ENCODE data around the gene ADAM12.
"Not testable (repeated sequence)": the region's sequence is repeated elsewhere in the genome, so short reads cannot be mapped to it uniquely, and the experiment has no call there.

The ADAM12 gene

GRCh38 chr10:126175641-126176262 is 212.5 kb downstream of the ADAM12 start:
- DNase-seq (ENCODE audit: low read depth) = no peak

DNA sequence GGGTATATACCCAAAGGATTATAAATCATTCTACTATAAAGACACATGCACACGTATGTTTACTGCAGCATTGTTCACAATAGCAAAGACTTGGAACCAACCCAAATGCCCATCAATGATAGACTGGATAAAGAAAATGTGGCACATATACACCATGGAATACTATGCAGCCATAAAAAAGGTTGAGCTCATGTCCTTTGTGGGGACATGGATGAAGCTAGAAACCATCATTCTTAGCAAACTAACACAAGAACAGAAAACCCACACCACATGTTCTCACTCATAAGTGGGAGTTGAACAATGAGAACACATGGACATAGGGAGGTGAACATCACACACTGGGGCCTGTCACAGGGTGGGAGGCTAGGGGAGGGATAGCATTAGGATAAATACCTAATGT is 215.5 kb downstream of the ADAM12 start:
- DNase-seq (ENCODE audit: low read depth) = not testable (repeated sequence)

- no peak for DNase-seq (ENCODE audit: low read depth)
Measured at GRCh38 chr10:126171555-126171954, 216.7 kb downstream of the ADAM12 start.

GRCh38 chr10:126170776-126171175 is 217.5 kb downstream of the ADAM12 start:
- no peak for DNase-seq (ENCODE audit: low read depth)

DNA sequence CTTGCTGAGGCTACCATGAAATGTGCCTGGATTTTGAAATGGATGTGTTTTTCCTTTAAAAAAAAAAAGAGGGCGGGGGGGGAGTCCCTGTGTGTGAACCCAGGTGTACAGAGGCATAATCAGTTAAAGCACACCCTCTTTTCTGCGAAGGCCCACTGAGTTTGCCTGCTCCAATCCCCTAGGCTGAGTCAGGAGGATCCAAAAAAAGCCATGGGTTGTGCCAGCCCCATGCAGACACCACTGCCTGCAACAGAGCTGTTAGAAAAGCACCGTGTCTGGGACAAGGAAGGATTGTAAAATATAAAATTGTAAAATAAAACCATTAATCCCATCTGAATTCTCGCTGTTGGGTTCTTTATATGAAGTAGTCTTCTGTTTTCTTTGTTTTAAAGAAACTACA is 217.9 kb downstream of the ADAM12 start:
- DNase-seq (ENCODE audit: low read depth) = no peak

DNA sequence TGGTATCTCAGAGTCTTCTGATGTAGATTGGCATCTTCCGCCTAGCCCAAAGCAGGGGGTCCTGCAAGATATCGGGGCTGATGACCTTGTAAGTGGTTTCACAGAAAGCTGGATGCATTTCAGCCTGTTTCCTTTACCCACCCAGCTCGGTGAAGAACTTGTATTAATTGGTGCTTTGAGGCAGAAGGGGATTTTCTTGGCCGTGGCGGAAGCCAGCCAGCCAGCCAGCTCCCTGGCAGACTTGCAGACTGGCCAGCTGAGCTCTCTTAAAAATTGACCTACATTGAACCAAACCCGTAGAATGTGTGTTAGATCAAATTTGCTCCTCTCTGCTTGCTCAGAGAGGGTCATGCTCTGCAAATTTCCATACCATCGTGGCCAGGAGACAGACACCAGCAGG is 218.4 kb downstream of the ADAM12 start:
- DNase-seq (ENCODE audit: low read depth) = no peak

DNA sequence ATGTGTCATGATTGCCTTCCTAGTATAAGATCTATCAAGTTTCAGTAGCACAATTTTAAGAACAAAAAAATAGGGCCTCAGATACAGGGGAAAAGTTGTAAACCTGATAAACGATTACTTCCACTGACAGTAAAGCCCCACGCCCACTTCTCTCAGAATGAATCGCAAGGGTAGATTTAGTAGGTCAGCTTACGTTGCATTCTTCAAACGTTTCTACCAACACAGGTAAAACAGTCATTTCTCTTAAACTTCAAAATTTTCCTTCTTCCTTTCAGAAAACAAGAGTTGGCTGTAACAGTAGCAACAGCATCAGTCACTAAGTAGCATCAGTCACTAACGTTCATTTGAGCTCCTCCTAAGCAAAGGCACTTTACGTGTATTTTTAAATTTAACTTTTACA is 221.5 kb downstream of the ADAM12 start:
- no peak for DNase-seq (ENCODE audit: low read depth)

DNA sequence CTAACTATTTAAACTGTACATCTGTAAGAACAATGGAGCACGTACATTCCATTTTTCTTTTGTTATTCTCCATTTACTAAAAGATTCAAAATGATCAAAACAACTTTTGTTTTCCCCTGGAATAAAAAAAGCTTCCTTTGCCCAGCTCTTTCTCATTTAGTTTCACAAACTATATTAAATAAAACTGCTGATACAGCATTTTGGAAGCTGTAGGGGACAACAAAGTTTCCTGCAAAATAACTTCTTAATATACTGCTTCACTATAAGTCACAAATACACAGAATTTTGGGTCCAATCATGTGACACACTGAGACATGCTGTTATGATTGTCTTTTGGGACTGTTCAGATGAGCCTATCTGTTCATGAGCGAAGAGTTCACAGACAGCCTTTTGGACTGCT is 222.4 kb downstream of the ADAM12 start:
- no peak for DNase-seq (ENCODE audit: low read depth)

DNA sequence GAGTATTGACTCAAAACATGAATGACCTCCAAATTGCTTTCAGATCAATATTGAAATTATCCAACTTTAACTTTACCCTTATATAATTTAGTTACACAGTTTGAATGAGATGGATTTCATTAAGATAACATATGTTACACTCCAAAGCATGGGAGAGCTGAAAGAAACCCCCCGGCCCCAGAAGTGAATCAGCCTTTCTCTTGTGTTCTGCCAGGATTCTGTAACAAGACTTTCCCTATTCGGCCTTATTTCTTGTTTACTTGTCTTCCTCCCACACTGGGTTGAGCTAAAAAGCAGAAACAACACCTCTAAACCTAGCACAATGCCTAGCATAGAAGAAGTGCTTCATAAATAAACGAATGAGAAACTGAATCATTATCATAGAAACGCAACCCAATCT is 224.8 kb downstream of the ADAM12 start:
- DNase-seq (ENCODE audit: low read depth) = no peak

DNA sequence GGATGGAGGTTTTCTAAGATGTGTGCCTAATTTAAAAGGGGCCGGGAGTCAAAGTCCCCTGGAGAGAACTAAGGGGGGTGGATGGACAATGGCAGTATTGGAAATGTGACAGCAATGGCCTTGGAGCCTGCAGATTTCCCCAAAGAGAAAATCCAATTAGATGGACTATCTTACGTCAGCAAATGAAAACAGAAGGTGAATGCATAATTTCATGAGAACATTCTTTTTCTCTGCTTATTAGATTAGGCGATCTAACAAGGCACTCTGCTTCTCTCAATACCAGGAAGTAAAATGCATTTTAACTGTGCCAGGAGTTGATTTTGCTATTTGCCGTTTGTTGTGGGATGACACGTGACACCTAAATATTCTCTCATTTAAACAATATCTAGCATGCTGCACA is 226.6 kb downstream of the ADAM12 start:
- DNase-seq (ENCODE audit: low read depth) = no peak

DNA sequence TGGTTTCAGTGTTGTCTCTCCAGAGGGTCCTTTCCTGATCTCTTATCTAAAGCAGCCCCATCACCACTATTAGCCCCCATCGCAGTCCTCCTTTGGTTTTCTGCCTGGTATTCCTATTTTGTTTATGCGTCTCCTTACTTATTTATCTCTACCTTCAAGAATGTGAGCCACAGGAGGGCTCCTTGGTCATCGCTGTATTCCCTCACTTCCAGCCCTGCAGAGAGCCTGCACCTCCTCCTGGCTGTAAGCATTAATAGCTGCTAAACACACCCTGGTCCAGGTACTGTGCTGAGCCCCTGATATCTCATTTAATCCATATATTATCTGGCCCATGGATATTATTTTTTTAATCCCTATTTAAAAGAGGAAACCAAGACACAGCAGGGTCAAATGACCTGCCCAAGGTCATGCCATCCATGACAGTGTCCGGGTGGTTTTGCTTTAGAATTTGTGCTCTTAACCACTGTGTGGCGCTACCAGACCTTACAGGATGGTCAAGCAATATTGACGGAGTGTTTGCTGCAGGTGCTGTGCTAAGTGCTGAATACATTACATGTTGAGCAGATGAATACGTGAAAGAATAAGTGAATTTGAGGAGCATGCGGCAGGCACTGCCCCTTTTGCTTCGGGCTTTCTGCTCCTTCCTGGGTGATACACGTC is 227.2 kb downstream of the ADAM12 start:
- no peak for DNase-seq (ENCODE audit: low read depth)

GRCh38 chr10:126160571-126160970 is 227.7 kb downstream of the ADAM12 start:
- DNase-seq (ENCODE audit: low read depth) = no peak

DNA sequence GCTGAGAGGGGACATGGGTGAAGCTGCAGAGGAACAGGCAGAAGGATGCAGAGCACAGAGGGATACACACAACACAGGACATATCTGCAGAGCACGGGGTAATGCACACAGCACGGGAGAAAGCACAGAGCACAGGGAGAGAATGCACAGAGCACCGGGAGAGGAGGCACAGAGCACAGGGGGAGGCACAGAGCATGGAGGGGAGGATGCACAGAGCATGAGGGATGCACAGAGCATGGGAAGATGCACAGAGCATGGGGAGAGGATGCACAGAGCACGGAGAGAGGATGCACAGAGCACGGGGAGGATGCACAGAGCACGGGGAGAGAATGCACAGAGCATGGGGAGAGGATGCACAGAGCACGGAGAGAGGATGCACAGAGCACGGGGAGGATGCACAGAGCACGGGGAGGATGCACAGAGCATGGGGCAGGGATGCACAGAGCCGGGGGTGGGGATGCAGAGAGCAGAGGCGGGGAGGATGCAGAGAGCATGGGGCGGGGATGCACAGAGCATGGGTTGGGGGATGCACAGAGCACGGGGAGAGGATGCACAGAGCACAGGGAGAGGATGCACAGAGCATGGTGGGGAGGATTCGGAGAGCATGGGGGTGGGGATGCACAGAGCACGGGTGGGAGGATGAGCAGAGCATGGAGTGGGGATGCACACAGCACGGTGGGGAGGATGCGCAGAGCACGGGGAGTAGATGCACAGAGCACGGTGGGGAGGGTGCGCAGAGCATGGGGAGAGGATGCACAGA is 230.0 kb downstream of the ADAM12 start:
- DNase-seq (ENCODE audit: low read depth) = no peak

DNA sequence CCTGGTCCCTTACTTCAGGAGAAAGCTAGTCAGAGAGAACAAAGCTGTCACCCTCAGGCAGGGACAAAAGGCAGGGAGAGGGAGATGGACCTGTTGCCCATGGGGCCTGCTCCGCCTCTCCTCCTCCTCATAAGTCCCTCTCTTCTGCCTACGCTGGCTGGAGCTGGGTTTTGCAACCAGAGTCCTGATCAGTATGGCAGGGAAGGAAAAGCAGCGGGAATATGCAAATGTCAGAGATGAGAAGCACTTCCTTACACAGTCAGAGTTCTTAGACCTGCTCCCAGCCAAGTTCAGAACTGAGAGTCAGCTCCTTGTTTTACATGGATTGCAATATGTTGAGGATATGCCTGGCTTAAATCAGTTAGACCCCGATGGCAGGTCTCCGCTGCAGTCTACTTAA is 231.1 kb downstream of the ADAM12 start:
- DNase-seq (ENCODE audit: low read depth) = no peak

DNA sequence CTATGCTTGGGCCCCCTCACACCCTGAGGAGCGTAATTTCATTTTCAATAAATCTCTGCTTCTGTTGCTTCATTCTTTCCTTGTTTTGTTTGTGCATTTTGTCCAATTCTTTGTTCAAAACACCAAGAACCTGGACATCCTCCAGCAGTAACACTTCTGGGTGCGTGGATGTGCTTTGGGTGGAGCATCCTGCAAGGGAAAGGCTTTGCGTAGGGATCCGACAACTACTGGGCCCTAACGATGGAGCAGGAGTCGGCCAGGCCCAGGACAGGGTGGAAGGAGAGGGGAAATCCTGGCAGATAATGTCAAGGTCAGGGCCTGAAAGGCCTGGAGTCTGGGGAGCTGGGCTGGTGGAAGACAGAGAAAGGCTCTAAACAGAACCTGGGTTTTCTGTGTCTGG is 231.8 kb downstream of the ADAM12 start:
- no peak for DNase-seq (ENCODE audit: low read depth)

DNA sequence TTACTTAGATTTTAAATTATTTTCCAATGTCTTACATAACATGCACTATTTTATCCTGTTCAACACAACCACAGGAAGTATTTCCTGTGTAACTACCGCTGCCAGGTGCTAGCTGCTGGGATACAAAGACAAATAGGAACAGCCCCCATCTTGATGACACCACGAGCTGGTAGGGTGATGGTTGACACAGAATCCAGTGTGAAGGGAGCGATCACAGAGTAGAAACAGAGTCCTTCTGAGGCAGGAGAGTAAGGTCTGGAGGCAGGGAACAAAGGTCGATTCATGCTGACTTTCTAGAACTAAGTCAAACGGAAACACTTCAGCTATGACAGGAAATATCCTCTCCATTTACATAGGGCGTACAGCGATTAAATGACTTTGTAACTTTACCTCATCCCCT is 232.3 kb downstream of the ADAM12 start:
- no peak for DNase-seq (ENCODE audit: low read depth)

- DNase-seq (ENCODE audit: low read depth) = no peak
Measured at GRCh38 chr10:126155528-126155927, 232.7 kb downstream of the ADAM12 start.

DNA sequence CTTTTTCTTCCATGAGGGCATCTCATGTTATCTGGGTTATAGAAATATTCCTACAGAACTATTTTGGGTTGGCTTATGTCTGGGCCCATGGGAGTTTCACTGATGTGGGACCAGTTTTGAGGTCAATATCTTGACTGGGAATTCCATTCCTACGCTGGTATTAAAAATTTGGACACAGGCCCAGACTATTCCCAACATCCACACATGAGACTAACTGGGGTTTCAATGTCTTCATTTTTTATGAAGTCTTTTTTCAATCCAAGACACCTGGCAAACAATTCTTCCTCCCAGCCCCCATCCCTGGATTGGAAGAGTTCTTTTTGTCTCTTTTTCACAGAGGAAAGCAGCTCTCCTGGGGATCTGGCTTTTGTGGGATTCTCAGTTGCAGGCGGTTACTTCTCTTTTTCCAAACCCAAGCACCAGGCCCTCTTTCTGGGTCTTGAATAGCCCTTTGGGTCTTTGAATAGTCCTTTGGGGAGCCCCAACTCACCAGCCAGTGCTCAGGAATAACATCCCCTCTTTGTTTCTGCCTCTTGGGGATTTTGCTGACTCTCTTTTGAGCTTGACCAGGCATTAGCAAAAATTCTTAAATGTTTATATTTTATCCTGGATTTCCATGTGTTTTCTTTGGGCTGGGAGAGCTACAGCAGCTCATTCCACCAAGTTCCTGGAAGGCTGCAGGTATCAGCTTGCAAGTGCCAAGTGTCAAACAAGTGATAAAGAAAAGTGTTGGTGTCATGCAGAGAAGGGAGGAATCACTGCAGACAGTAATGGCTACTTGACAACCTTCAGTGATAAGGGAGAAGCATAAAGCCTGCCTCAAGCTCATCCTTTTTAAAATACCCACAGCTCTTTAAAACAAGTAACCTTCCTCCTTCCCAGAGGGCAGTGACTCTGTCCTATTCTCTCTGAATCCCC is 234.3 kb downstream of the ADAM12 start:
- no peak for DNase-seq (ENCODE audit: low read depth)

GRCh38 chr10:126147866-126148587 is 240.2 kb downstream of the ADAM12 start:
- DNase-seq (ENCODE audit: low read depth) = no peak

- no peak for DNase-seq (ENCODE audit: low read depth)
Measured at GRCh38 chr10:126146771-126147170, 241.5 kb downstream of the ADAM12 start.

DNA sequence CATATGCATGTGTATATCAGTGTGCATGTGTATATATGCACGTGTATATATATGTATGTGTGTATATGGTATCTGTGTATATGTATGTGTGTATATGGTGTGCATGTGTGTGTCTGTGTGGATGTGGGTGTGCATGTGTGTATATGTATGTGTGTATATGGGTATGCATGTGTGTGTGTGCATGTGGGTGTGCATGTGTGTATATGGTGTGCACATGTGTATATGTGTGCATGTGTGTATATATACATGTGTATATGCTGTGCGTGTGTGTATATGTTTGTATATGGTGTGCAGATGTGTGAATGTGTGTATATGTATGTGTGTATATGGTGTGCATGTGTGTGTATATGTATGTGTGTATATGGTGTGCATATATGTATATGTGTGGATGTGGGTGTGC is 245.2 kb downstream of the ADAM12 start:
- no peak for DNase-seq (ENCODE audit: low read depth)

Measured in activated T-helper 9 cell treated with anti-CD3 and anti-CD28 coated beads, Interleukin-2, amount 50 U/mL, for 16 hours (primary cell).